Measurements from ENCODE around the gene MAGEA4. TPM values are rescaled to one million over a fixed set of nuclear protein-coding genes. Genes with fewer than 3 reads are reported as not detected.
"Not testable (repeated sequence)": the region's sequence is repeated elsewhere in the genome, so short reads cannot be mapped to it uniquely, and the experiment has no call there.

MAGEA4 gene
- total and polyA plus RNA-seq, 2 donors from 2014 or later: not detected

DNA sequence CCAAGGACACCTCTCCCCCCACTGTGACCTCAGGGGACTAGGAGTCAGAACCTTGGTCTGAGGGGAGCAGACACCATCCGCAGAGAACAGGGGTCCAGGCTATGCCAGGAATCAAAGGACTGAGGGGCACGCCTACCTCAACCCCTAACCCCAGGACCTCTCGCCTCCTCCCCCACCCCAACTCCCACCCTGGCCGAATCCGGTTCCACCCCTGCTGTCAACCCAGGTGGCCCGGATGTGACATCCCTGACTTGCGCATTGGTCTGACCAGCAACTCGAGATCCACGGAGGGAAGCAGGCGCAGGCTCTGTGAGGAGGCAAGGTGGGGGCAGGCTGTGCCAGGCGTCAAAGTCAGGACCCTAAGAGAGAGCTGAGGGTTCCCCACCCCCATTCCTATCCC lies 468 bp upstream of the MAGEA4 start:
- no peak for FAIRE-seq

DNA sequence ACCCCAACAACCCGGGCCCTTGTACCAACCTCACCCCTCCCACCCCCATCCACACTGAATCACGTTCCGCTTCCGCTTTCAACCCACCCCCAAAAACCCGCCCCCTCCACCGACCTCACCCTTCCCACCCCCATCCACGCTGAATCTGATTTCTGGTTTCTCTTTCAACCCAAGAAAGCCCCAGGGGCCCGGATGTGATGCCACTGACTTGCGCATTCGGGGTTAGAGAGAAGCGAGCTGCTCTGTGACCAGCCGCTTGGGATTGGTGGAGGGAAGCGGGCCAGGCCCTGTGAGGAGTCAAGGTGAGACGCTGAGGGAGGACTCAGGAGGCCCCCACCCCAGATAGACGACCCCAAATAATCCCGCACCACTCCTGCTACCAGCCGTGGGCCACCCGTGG lies 6.0 kb downstream of the MAGEA4 start:
- H3K9me3 ChIP-seq (ENCODE audit: control insufficient read depth in 2 of 3, insufficient read depth in 1 of 3, low read length in 3 of 3); H3K36me3 ChIP-seq (ENCODE audit: control insufficient read depth in 2 of 3, insufficient read depth in 3 of 3, low read length in 3 of 3); H3K4me1 ChIP-seq (ENCODE audit: control insufficient read depth in 2 of 3, insufficient read depth in 2 of 3, low read depth in 1 of 3, low read length in 3 of 3); H3K4me3 ChIP-seq (ENCODE audit: low read length in 3 of 3); H3K9ac ChIP-seq (ENCODE audit: low read length in 3 of 3); intact Hi-C loops (cut with DNase I); H3K27ac ChIP-seq (ENCODE audit: low read depth in 2 of 2, low read length in 2 of 2); H3K27me3 ChIP-seq (ENCODE audit: control insufficient read depth, insufficient read depth, low read length); DNase-seq; FAIRE-seq: not testable (repeated sequence)

More for the DNA sequence above, 468 bp upstream of the MAGEA4 start:
- intact Hi-C loops (cut with DNase I): no loop called here
- Histone ChIP-seq H3K27me3 (ENCODE audit: control insufficient read depth, insufficient read depth, low read length) (no peaks in the 10 kb centered on the region), H3K36me3 (ENCODE audit: control insufficient read depth in 2 of 3, insufficient read depth in 3 of 3, low read length in 3 of 3) (no peaks in the 10 kb centered on the region), H3K27ac (ENCODE audit: low read depth in 2 of 2, low read length in 2 of 2) (no peak overlapping the region), H3K9ac (ENCODE audit: low read length in 3 of 3) (no peak overlapping the region), H3K9me3 (ENCODE audit: control insufficient read depth in 2 of 3, insufficient read depth in 1 of 3, low read length in 3 of 3) (no peaks in the 10 kb centered on the region), H3K4me3 (ENCODE audit: low read length in 3 of 3) (no peak overlapping the region), H3K4me1 (ENCODE audit: control insufficient read depth in 2 of 3, insufficient read depth in 2 of 3, low read depth in 1 of 3, low read length in 3 of 3) (no peaks in the 10 kb centered on the region)
- TF ChIP-seq, protein P1, sequence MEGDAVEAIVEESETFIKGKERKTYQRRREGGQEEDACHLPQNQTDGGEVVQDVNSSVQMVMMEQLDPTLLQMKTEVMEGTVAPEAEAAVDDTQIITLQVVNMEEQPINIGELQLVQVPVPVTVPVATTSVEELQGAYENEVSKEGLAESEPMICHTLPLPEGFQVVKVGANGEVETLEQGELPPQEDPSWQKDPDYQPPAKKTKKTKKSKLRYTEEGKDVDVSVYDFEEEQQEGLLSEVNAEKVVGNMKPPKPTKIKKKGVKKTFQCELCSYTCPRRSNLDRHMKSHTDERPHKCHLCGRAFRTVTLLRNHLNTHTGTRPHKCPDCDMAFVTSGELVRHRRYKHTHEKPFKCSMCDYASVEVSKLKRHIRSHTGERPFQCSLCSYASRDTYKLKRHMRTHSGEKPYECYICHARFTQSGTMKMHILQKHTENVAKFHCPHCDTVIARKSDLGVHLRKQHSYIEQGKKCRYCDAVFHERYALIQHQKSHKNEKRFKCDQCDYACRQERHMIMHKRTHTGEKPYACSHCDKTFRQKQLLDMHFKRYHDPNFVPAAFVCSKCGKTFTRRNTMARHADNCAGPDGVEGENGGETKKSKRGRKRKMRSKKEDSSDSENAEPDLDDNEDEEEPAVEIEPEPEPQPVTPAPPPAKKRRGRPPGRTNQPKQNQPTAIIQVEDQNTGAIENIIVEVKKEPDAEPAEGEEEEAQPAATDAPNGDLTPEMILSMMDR (IDR thresholded peaks at IDR 0.05; ENCODE audit: borderline replicate concordance, extremely low read depth, insufficient read depth): no peak
- no peak for DNase-seq

DNA sequence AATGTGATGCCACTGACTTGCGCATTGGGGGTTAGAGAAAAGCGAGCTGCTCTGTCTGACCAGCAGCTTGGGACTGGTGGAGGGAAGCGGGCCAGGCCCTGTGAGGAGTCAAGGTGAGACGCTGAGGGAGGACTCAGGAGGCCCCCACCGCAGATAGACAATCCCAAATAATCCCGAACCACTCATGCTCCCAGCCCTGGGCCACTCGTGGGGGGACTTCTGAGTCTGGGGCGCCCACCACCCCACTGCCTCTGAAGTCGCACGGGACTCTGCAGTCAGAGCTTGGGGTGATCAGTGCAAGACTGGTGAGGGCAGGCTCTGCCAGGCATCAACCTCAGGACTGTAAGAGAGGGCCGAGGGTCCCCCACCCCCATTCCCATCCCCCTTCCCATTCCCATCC lies 6.9 kb downstream of the MAGEA4 start:
- Histone ChIP-seq H3K9ac (ENCODE audit: low read length in 3 of 3) (no peak overlapping the region), H3K27me3 (ENCODE audit: control insufficient read depth, insufficient read depth, low read length) (no peaks in the 10 kb centered on the region), H3K4me3 (ENCODE audit: low read length in 3 of 3) (no peak overlapping the region), H3K4me1 (ENCODE audit: control insufficient read depth in 2 of 3, insufficient read depth in 2 of 3, low read depth in 1 of 3, low read length in 3 of 3) (no peaks in the 10 kb centered on the region), H3K27ac (ENCODE audit: low read depth in 2 of 2, low read length in 2 of 2) (no peak overlapping the region), H3K36me3 (ENCODE audit: control insufficient read depth in 2 of 3, insufficient read depth in 3 of 3, low read length in 3 of 3) (no peaks in the 10 kb centered on the region), H3K9me3 (ENCODE audit: control insufficient read depth in 2 of 3, insufficient read depth in 1 of 3, low read length in 3 of 3) (no peaks in the 10 kb centered on the region)
- no peak for FAIRE-seq
- intact Hi-C loops (cut with DNase I): no loop called here
- TF ChIP-seq, protein P1 (IDR thresholded peaks at IDR 0.05; ENCODE audit: borderline replicate concordance, extremely low read depth, insufficient read depth): no peak
- DNase-seq: no peak

DNA sequence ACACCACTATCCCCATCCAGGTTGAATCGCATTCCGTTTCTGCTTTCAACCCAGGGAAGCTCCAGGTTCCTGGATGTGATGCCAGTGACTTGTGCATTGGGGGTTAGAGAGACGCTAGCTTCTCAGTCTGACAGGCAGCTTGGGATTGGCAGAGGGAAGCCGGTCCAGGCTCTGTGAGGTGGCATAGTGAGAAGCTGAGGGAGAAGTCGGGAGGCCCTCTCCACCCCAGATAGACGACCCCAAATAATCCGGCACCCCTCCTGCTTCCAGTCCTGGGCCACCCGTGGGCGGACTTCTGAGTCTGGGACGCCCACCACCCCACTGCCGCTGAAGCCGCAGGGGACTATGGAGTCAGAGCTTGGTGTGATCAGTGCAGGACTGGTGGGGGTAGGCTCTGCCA lies 7.4 kb downstream of the MAGEA4 start:
- FAIRE-seq (no peak), DNase-seq (no peak)
- no peak overlapping the region for H3K9ac ChIP-seq (ENCODE audit: low read length in 3 of 3)
- intact Hi-C loops (cut with DNase I): no loop called here
- H3K36me3 ChIP-seq (ENCODE audit: control insufficient read depth in 2 of 3, insufficient read depth in 3 of 3, low read length in 3 of 3): no peaks in the 10 kb centered on the region
- no peak overlapping the region for H3K27ac ChIP-seq (ENCODE audit: low read depth in 2 of 2, low read length in 2 of 2)
- TF ChIP-seq, protein P1 (IDR thresholded peaks at IDR 0.05; ENCODE audit: borderline replicate concordance, extremely low read depth, insufficient read depth): no peak
- no peaks in the 10 kb centered on the region for H3K9me3 ChIP-seq (ENCODE audit: control insufficient read depth in 2 of 3, insufficient read depth in 1 of 3, low read length in 3 of 3)
- H3K27me3 ChIP-seq (ENCODE audit: control insufficient read depth, insufficient read depth, low read length): no peaks in the 10 kb centered on the region
- no peak overlapping the region for H3K4me3 ChIP-seq (ENCODE audit: low read length in 3 of 3)
- H3K4me1 ChIP-seq (ENCODE audit: control insufficient read depth in 2 of 3, insufficient read depth in 2 of 3, low read depth in 1 of 3, low read length in 3 of 3): no peaks in the 10 kb centered on the region
